SH-SY5Y (cell line): Measurements from ENCODE around the gene CCDC12.

Experiments
- GATA2 ChIP-seq: IDR thresholded peaks from 2 replicates; pipeline ENCODE4 v1.6.1; 2011; ENCODE audit warnings: mild to moderate bottlenecking, low read depth, low read length
- GATA3 ChIP-seq: IDR thresholded peaks from 2 replicates; pipeline ENCODE4 v1.6.1; 2011; ENCODE audit warnings: low read depth, mild to moderate bottlenecking, low read length, moderate library complexity

GRCh38 chr3:47003056-47003410 lies 26.5 kb upstream of the CCDC12 start:
- TF ChIP-seq GATA3 (no peak), GATA2 (no peak)
